Measurements from ENCODE around the gene PRR14.

- no peak for TF ChIP-seq CTCF (IDR thresholded peaks at IDR 0.05; ENCODE audit: poor library complexity)
- no peak for TF ChIP-seq EZH2 (IDR thresholded peaks at IDR 0.05; ENCODE audit: borderline replicate concordance)
Measured at GRCh38 chr16:30659507-30660423, 9.0 kb downstream of the PRR14 start.
